ENCODE results near the gene CR1L. TPM values are rescaled to one million over a fixed set of nuclear protein-coding genes. Genes with fewer than 3 reads are reported as not detected.
"Not testable (repeated sequence)": the region's sequence is repeated elsewhere in the genome, so short reads cannot be mapped to it uniquely, and the experiment has no call there.

Gene CR1L
- total and polyA plus RNA-seq, 2 donors (not counting 1 experiment from before 2014, with no cell fraction given): not detected

DNA sequence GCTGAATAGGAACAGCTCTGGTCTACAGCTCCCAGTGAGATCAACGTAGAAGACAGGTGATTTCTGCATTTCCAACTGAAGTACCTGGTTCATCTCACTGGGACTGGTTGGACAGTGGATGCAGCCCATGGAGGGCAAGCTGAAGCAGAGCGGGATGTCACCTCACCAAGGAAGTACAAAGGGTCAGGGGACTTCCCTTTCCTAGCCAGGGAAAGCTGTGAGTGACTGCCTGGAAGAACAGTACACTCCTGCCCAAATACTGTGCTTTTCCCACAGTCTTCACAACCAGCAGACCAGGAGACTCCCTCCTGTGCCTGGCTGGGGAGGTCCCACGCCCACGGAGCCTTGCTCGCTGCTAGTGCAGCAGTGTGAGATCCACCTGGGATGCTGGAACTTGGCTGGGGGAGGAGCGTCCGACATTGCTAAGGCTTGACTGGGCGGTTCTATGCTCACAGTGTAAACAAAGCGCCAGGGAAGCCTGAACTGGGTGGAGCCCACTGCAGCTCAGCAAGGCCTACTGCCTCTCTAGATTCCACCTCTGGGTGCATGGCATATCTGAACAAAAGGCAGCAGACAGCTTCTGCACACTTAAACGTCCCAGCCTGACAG is 14.7 kb downstream of the CR1L start:
- Histone ChIP-seq H3K4me2 (ENCODE audit: extremely low read depth, insufficient read depth, low read length) (no peak overlapping the region), H4K20me1 (ENCODE audit: control insufficient read depth, extremely low read depth, insufficient read depth, low read length) (no peaks in the 10 kb centered on the region), H3K36me3 (ENCODE audit: control insufficient read depth, insufficient read depth, low read length) (no peaks in the 10 kb centered on the region), H3K4me3 (replicated peaks in 1 of 4; ENCODE audit: control extremely low read depth in 1 of 4, insufficient read depth in 1 of 4, low read depth in 3 of 4, low read length in 4 of 4) (no peak overlapping the region), H3K27me3 (ENCODE audit: control insufficient read depth, insufficient read depth, low read length) (no peaks in the 10 kb centered on the region), H3K9ac (ENCODE audit: insufficient read depth, low read length) (no peak overlapping the region), H3K9me3 (ENCODE audit: control insufficient read depth, insufficient read depth, low read depth, low read length) (no peaks in the 10 kb centered on the region), H3K79me2 (ENCODE audit: control insufficient read depth, insufficient read depth, low read length) (no peaks in the 10 kb centered on the region), H2AFZ (ENCODE audit: low read length) (no peak overlapping the region), H3K4me1 (ENCODE audit: control insufficient read depth, extremely low read depth, insufficient read depth, low read length) (no peaks in the 10 kb centered on the region), H3K27ac (ENCODE audit: insufficient read depth, low read length) (no peak overlapping the region)
- DNase-seq (ENCODE audit: low read depth in 2 of 2): no peak
- TF ChIP-seq EZH2 (IDR thresholded peaks at IDR 0.05; ENCODE audit: low read length, missing control alignments) (no peak), CTCF (conservative IDR thresholded peaks at IDR 0.05 in 1 of 2, IDR thresholded peaks at IDR 0.05 in 1 of 2; ENCODE audit: low read depth in 1 of 2, low read length in 2 of 2) (no peak)

GRCh38 chr1:207661420-207661819 is 16.5 kb downstream of the CR1L start:
- H3K4me3 ChIP-seq (replicated peaks in 1 of 4; ENCODE audit: control extremely low read depth in 1 of 4, insufficient read depth in 1 of 4, low read depth in 3 of 4, low read length in 4 of 4); H2AFZ ChIP-seq (ENCODE audit: low read length); H3K27ac ChIP-seq (ENCODE audit: insufficient read depth, low read length); H3K79me2 ChIP-seq (ENCODE audit: control insufficient read depth, insufficient read depth, low read length); H3K27me3 ChIP-seq (ENCODE audit: control insufficient read depth, insufficient read depth, low read length); H3K9ac ChIP-seq (ENCODE audit: insufficient read depth, low read length); H3K4me2 ChIP-seq (ENCODE audit: extremely low read depth, insufficient read depth, low read length); H4K20me1 ChIP-seq (ENCODE audit: control insufficient read depth, extremely low read depth, insufficient read depth, low read length); H3K36me3 ChIP-seq (ENCODE audit: control insufficient read depth, insufficient read depth, low read length); H3K9me3 ChIP-seq (ENCODE audit: control insufficient read depth, insufficient read depth, low read depth, low read length); H3K4me1 ChIP-seq (ENCODE audit: control insufficient read depth, extremely low read depth, insufficient read depth, low read length); DNase-seq (ENCODE audit: low read depth in 2 of 2): not testable (repeated sequence)

DNA sequence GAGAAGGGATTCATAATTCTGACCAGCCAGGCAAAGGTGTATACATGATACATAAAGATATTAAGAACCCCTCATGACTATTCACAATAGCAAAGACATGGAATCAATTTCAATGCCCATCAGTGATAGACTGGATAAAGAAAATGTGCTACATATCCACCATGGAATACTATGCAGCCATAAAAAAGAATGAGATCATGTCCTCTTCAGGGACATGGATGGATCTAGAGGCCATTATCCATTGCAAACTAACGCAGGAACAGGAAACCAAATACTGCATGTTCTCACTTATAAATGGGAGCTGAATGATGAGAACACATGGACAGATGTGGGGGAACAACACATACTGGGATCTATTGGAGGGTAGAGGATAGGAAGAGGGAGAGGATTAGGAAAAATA is 21.4 kb downstream of the CR1L start:
- no peaks in the 10 kb centered on the region for H4K20me1 ChIP-seq (ENCODE audit: control insufficient read depth, extremely low read depth, insufficient read depth, low read length)
- no peaks in the 10 kb centered on the region for H3K36me3 ChIP-seq (ENCODE audit: control insufficient read depth, insufficient read depth, low read length)
- no peak for DNase-seq (ENCODE audit: low read depth in 2 of 2)
- no peak overlapping the region for H2AFZ ChIP-seq (ENCODE audit: low read length)
- no peaks in the 10 kb centered on the region for H3K4me1 ChIP-seq (ENCODE audit: control insufficient read depth, extremely low read depth, insufficient read depth, low read length)
- H3K79me2 ChIP-seq (ENCODE audit: control insufficient read depth, insufficient read depth, low read length): no peaks in the 10 kb centered on the region
- no peak overlapping the region for H3K4me2 ChIP-seq (ENCODE audit: extremely low read depth, insufficient read depth, low read length)
- H3K9me3 ChIP-seq (ENCODE audit: control insufficient read depth, insufficient read depth, low read depth, low read length): no peaks in the 10 kb centered on the region
- H3K4me3 ChIP-seq (replicated peaks in 1 of 4; ENCODE audit: control extremely low read depth in 1 of 4, insufficient read depth in 1 of 4, low read depth in 3 of 4, low read length in 4 of 4): no peak overlapping the region
- TF ChIP-seq CTCF (conservative IDR thresholded peaks at IDR 0.05 in 1 of 2, IDR thresholded peaks at IDR 0.05 in 1 of 2; ENCODE audit: low read depth in 1 of 2, low read length in 2 of 2) (no peak), EZH2 (IDR thresholded peaks at IDR 0.05; ENCODE audit: low read length, missing control alignments) (no peak)
- no peak overlapping the region for H3K9ac ChIP-seq (ENCODE audit: insufficient read depth, low read length)
- H3K27ac ChIP-seq (ENCODE audit: insufficient read depth, low read length): no peak overlapping the region
- H3K27me3 ChIP-seq (ENCODE audit: control insufficient read depth, insufficient read depth, low read length): peaks cover 17% of the 10 kb centered on the region
